ENCODE results near the gene IFIT5. TPM values are rescaled to one million over a fixed set of nuclear protein-coding genes. Genes with fewer than 3 reads are reported as not detected.

The IFIT5 gene
- total and polyA plus RNA-seq, 2 experiments from 2014 or later, result 6.5 to 17.1 TPM

GRCh38 chr10:89416465-89416864 is 2.1 kb downstream of the IFIT5 start:
- WGBS (ENCODE audit: low lambda C conversion rate, missing lambda C conversion rate), result 85% methylated on average over 1 of the region's 1 CpG
- Histone ChIP-seq H3K27me3 (no peaks in the 10 kb centered on the region), H3K9me3 (ENCODE audit: low read depth) (no peaks in the 10 kb centered on the region), H3K79me2 (peaks cover 32% of the 10 kb centered on the region), H3K4me1 (ENCODE audit: insufficient read depth) (no peaks in the 10 kb centered on the region), H3K4me2 (peak overlapping the region; percentile 93), H3K36me3 (replicated peaks; ENCODE audit: insufficient read depth, low read depth) (no peaks in the 10 kb centered on the region), H4K20me1 (ENCODE audit: insufficient read depth, poor library complexity, severe bottlenecking) (no peaks in the 10 kb centered on the region), H3K9me2 (replicated peaks; ENCODE audit: insufficient read depth) (no peaks in the 10 kb centered on the region), H3K27ac (no peak overlapping the region), H2AFZ (no peak overlapping the region), H3K4me3 (no peak overlapping the region)
- DNase-seq (ENCODE audit: low spot score), result no peak
- TF ChIP-seq CTCF (IDR thresholded peaks at IDR 0.05; ENCODE audit: poor library complexity) (no peak), EZH2phosphoT487 (IDR thresholded peaks at IDR 0.05; ENCODE audit: low read depth, severe bottlenecking, unreplicated experiment) (no peak), EZH2 (IDR thresholded peaks at IDR 0.05; ENCODE audit: borderline replicate concordance) (no peak)

- TF ChIP-seq CTCF (IDR thresholded peaks at IDR 0.05; ENCODE audit: poor library complexity), result peak; percentile 37
- TF ChIP-seq EZH2phosphoT487 (IDR thresholded peaks at IDR 0.05; ENCODE audit: low read depth, severe bottlenecking, unreplicated experiment), result no peak
- no peak for TF ChIP-seq EZH2 (IDR thresholded peaks at IDR 0.05; ENCODE audit: borderline replicate concordance)
Observed at GRCh38 chr10:89419548-89419947, 5.2 kb downstream of the IFIT5 start.

GRCh38 chr10:89421018-89421476 is 6.7 kb downstream of the IFIT5 start:
- TF ChIP-seq EZH2 (IDR thresholded peaks at IDR 0.05; ENCODE audit: borderline replicate concordance) (no peak), EZH2phosphoT487 (IDR thresholded peaks at IDR 0.05; ENCODE audit: low read depth, severe bottlenecking, unreplicated experiment) (no peak)

More at GRCh38 chr10:89419548-89419947, 5.2 kb downstream of the IFIT5 start:
- no peak overlapping the region for H2AFZ ChIP-seq
- peak; percentile 19 for DNase-seq (ENCODE audit: low spot score)
- H3K9me3 ChIP-seq (ENCODE audit: low read depth), result no peaks in the 10 kb centered on the region
- H3K4me3 ChIP-seq, result no peak overlapping the region
- H3K36me3 ChIP-seq (replicated peaks; ENCODE audit: insufficient read depth, low read depth), result no peaks in the 10 kb centered on the region
- H3K27ac ChIP-seq, result no peak overlapping the region
- 64% methylated on average over 3 of the region's 3 CpGs for WGBS (ENCODE audit: low lambda C conversion rate, missing lambda C conversion rate)
- H3K27me3 ChIP-seq, result no peaks in the 10 kb centered on the region
- no peaks in the 10 kb centered on the region for H3K9me2 ChIP-seq (replicated peaks; ENCODE audit: insufficient read depth)
- peaks cover under 1% of the 10 kb centered on the region for H3K4me1 ChIP-seq (ENCODE audit: insufficient read depth)
- peaks cover 25% of the 10 kb centered on the region for H3K79me2 ChIP-seq
- H4K20me1 ChIP-seq (ENCODE audit: insufficient read depth, poor library complexity, severe bottlenecking), result no peaks in the 10 kb centered on the region
- peak overlapping the region; percentile 23 for H3K4me2 ChIP-seq

GRCh38 chr10:89425000-89425399 is 10.6 kb downstream of the IFIT5 start:
- Histone ChIP-seq H3K4me3 (no peak overlapping the region), H4K20me1 (ENCODE audit: insufficient read depth, poor library complexity, severe bottlenecking) (no peaks in the 10 kb centered on the region), H3K27me3 (no peaks in the 10 kb centered on the region), H3K36me3 (replicated peaks; ENCODE audit: insufficient read depth, low read depth) (no peaks in the 10 kb centered on the region), H2AFZ (peak overlapping the region; percentile 40), H3K4me1 (ENCODE audit: insufficient read depth) (peaks cover 10% of the 10 kb centered on the region), H3K9me2 (replicated peaks; ENCODE audit: insufficient read depth) (no peaks in the 10 kb centered on the region), H3K9me3 (ENCODE audit: low read depth) (no peaks in the 10 kb centered on the region), H3K4me2 (peak overlapping the region; percentile 9), H3K27ac (peak overlapping the region; percentile 40), H3K79me2 (no peaks in the 10 kb centered on the region)
- TF ChIP-seq CTCF (IDR thresholded peaks at IDR 0.05; ENCODE audit: poor library complexity), result no peak
- no peak for TF ChIP-seq EZH2phosphoT487 (IDR thresholded peaks at IDR 0.05; ENCODE audit: low read depth, severe bottlenecking, unreplicated experiment)
- TF ChIP-seq EZH2 (IDR thresholded peaks at IDR 0.05; ENCODE audit: borderline replicate concordance), result no peak
- peak; percentile 25 for DNase-seq (ENCODE audit: low spot score)
- WGBS (ENCODE audit: low lambda C conversion rate, missing lambda C conversion rate), result 71% methylated on average over 4 of the region's 5 CpGs

More at GRCh38 chr10:89421018-89421476, 6.7 kb downstream of the IFIT5 start:
- Histone ChIP-seq H3K27ac (no peak overlapping the region), H3K9me2 (replicated peaks; ENCODE audit: insufficient read depth) (no peaks in the 10 kb centered on the region), H3K79me2 (peaks cover 15% of the 10 kb centered on the region), H3K4me2 (no peak overlapping the region), H2AFZ (no peak overlapping the region), H3K36me3 (replicated peaks; ENCODE audit: insufficient read depth, low read depth) (no peaks in the 10 kb centered on the region), H3K4me1 (ENCODE audit: insufficient read depth) (peaks cover 10% of the 10 kb centered on the region), H3K4me3 (no peak overlapping the region), H3K27me3 (no peaks in the 10 kb centered on the region), H3K9me3 (ENCODE audit: low read depth) (no peaks in the 10 kb centered on the region), H4K20me1 (ENCODE audit: insufficient read depth, poor library complexity, severe bottlenecking) (no peaks in the 10 kb centered on the region)
- peak; percentile 19 for DNase-seq (ENCODE audit: low spot score)
- 76% methylated on average over 2 of the region's 2 CpGs for WGBS (ENCODE audit: low lambda C conversion rate, missing lambda C conversion rate)

All from hepatocyte (in vitro differentiated cells).